ENCODE results near the gene SPATS1. TPM values are rescaled to one million over a fixed set of nuclear protein-coding genes. Genes with fewer than 3 reads are reported as not detected.

The SPATS1 gene
- polyA plus RNA-seq, 1 donor (not counting 4 experiments of a cell fraction or from before 2014, with no cell fraction given): not detected

DNA sequence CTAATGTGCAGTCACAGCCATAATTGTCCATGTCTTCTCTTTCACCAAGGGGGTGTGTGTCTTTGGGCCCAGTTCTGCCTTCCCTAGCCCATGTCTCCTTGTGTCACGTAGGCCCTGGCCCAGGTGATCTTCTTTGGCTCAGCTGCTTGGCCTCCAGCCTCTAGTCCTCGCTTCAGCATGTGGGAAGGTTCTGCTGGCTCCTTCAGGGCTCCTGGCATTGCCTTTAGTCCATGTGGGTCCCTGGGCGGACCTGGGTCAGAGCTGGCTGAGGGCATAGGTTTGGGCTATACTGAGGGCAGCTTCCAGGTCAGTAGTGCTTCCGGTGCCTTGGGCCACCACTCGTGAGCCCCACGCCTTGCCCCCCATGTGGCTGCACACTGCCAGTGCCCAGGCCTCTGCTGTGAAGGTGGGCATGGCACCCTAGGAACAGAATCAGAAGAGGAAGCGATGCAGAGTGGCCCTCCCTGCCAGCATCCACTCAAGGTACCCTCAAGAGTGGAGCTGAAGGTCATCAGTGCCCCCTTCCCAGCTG lies 42.1 kb upstream of the SPATS1 start:
- peaks cover 40 to 42% of the 10 kb centered on the region in 2 experiments for H3K36me3 ChIP-seq (ENCODE audit: control insufficient read depth in 2 of 2, extremely low read depth in 1 of 2, insufficient read depth in 2 of 2, low read length in 2 of 2)
- peaks cover 2% of the 10 kb centered on the region for H3K9me1 ChIP-seq (ENCODE audit: control insufficient read depth, extremely low read depth, insufficient read depth, low read length)
- peaks cover 3% of the 10 kb centered on the region for H4K20me1 ChIP-seq (ENCODE audit: control insufficient read depth, extremely low read depth, insufficient read depth, low read length)
- TF ChIP-seq, protein P1, sequence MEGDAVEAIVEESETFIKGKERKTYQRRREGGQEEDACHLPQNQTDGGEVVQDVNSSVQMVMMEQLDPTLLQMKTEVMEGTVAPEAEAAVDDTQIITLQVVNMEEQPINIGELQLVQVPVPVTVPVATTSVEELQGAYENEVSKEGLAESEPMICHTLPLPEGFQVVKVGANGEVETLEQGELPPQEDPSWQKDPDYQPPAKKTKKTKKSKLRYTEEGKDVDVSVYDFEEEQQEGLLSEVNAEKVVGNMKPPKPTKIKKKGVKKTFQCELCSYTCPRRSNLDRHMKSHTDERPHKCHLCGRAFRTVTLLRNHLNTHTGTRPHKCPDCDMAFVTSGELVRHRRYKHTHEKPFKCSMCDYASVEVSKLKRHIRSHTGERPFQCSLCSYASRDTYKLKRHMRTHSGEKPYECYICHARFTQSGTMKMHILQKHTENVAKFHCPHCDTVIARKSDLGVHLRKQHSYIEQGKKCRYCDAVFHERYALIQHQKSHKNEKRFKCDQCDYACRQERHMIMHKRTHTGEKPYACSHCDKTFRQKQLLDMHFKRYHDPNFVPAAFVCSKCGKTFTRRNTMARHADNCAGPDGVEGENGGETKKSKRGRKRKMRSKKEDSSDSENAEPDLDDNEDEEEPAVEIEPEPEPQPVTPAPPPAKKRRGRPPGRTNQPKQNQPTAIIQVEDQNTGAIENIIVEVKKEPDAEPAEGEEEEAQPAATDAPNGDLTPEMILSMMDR (optimal IDR thresholded peaks at IDR 0.05 in 1 of 3, IDR thresholded peaks at IDR 0.05 in 1 of 3, conservative IDR thresholded peaks at IDR 0.05 in 1 of 3; ENCODE audit: extremely low read depth in 1 of 3, insufficient read depth in 2 of 3, low read length in 3 of 3): no peak
- no peak for TF ChIP-seq EZH2 (IDR thresholded peaks at IDR 0.05; ENCODE audit: low read length)
- no peaks in the 10 kb centered on the region for H3K79me2 ChIP-seq (ENCODE audit: control insufficient read depth, insufficient read depth, low read length)
- H3K4me2 ChIP-seq (ENCODE audit: control insufficient read depth, extremely low read depth, insufficient read depth, low read depth, low read length): no peak overlapping the region
- H3K9me3 ChIP-seq (ENCODE audit: control insufficient read depth, low read depth, low read length): no peaks in the 10 kb centered on the region
- no peak overlapping the region for H3K4me3 ChIP-seq (ENCODE audit: control insufficient read depth in 2 of 3, extremely low read depth in 1 of 3, insufficient read depth in 2 of 3, low read depth in 1 of 3, low read length in 3 of 3)
- no peak overlapping the region for H2AFZ ChIP-seq (ENCODE audit: control insufficient read depth, low read length)
- no peak overlapping the region for H3K27ac ChIP-seq (ENCODE audit: control insufficient read depth, insufficient read depth, low read length)
- peaks cover 7% of the 10 kb centered on the region for H3K4me1 ChIP-seq (ENCODE audit: control insufficient read depth, extremely low read depth, insufficient read depth, low read length)
- DNase-seq (ENCODE audit: low read depth, low spot score) (no peak), FAIRE-seq (no peak)
- dilution Hi-C loops (cut with MboI; ENCODE audit: extremely low pct_ligation_motif_present, low sequenced_read_pairs): no loop called here
- no peak overlapping the region for H3K9ac ChIP-seq (ENCODE audit: control insufficient read depth, extremely low read depth, insufficient read depth, low read length)
- H3K27me3 ChIP-seq (ENCODE audit: control insufficient read depth, extremely low read depth, insufficient read depth, low read length): peaks cover 29% of the 10 kb centered on the region

GRCh38 chr6:44301106-44301505 lies 41.3 kb upstream of the SPATS1 start:
- H3K4me1 ChIP-seq (ENCODE audit: control insufficient read depth, extremely low read depth, insufficient read depth, low read length): peaks cover 7% of the 10 kb centered on the region
- H3K4me2 ChIP-seq (ENCODE audit: control insufficient read depth, extremely low read depth, insufficient read depth, low read depth, low read length): no peak overlapping the region
- H2AFZ ChIP-seq (ENCODE audit: control insufficient read depth, low read length): no peak overlapping the region
- H3K27me3 ChIP-seq (ENCODE audit: control insufficient read depth, extremely low read depth, insufficient read depth, low read length): peaks cover 27% of the 10 kb centered on the region
- H3K79me2 ChIP-seq (ENCODE audit: control insufficient read depth, insufficient read depth, low read length): no peaks in the 10 kb centered on the region
- no peak overlapping the region for H3K27ac ChIP-seq (ENCODE audit: control insufficient read depth, insufficient read depth, low read length)
- peaks cover 2% of the 10 kb centered on the region for H3K9me1 ChIP-seq (ENCODE audit: control insufficient read depth, extremely low read depth, insufficient read depth, low read length)
- H3K9ac ChIP-seq (ENCODE audit: control insufficient read depth, extremely low read depth, insufficient read depth, low read length): no peak overlapping the region
- H3K4me3 ChIP-seq (ENCODE audit: control insufficient read depth in 2 of 3, extremely low read depth in 1 of 3, insufficient read depth in 2 of 3, low read depth in 1 of 3, low read length in 3 of 3): no peak overlapping the region
- TF ChIP-seq, protein P1 (optimal IDR thresholded peaks at IDR 0.05 in 1 of 3, IDR thresholded peaks at IDR 0.05 in 1 of 3, conservative IDR thresholded peaks at IDR 0.05 in 1 of 3; ENCODE audit: extremely low read depth in 1 of 3, insufficient read depth in 2 of 3, low read length in 3 of 3): no peak
- TF ChIP-seq EZH2 (IDR thresholded peaks at IDR 0.05; ENCODE audit: low read length): no peak
- H3K9me3 ChIP-seq (ENCODE audit: control insufficient read depth, low read depth, low read length): no peaks in the 10 kb centered on the region
- peaks cover 41 to 45% of the 10 kb centered on the region in 2 experiments for H3K36me3 ChIP-seq (ENCODE audit: control insufficient read depth in 2 of 2, extremely low read depth in 1 of 2, insufficient read depth in 2 of 2, low read length in 2 of 2)
- dilution Hi-C loops (cut with MboI; ENCODE audit: extremely low pct_ligation_motif_present, low sequenced_read_pairs): no loop called here
- no peak for FAIRE-seq
- no peak for DNase-seq (ENCODE audit: low read depth, low spot score)
- peaks cover 3% of the 10 kb centered on the region for H4K20me1 ChIP-seq (ENCODE audit: control insufficient read depth, extremely low read depth, insufficient read depth, low read length)
